Left ventricle myocardium superior (tissue), 1 donor: Measurements from ENCODE around the gene CEACAM6. TPM values are rescaled to one million over a fixed set of nuclear protein-coding genes. Genes with fewer than 3 reads are reported as not detected.
A peak's percentile ranks its signal among the peaks of the same experiment; 100 is the strongest.
"Not testable (repeated sequence)": the region's sequence is repeated elsewhere in the genome, so short reads cannot be mapped to it uniquely, and the experiment has no call there.

Source experiments
- ATAC-seq: fragments of 200-7000 bp; cut with Tn5 transposase; one replicate; pipeline ENCODE4 v1.9.1; 2020; ENCODE audit warnings: mild to moderate bottlenecking, moderate library complexity
- DNase-seq: peaks from one replicate; pipeline ENCODE4 v3.0.0-alpha.2; 2020
- intact Hi-C: fragments of 100-400 bp; cut with micrococcal nuclease; formaldehyde crosslinking; loops from one replicate; pipeline ENCODE4 v1.11.0; 2022
- total RNA-seq: library from RNA; stranded (reverse); fragmentation: NEBNext Ultra II Directional; extraction: Animal tissue kit (Norgen Biotek cat#: 25700); gene quantifications from one replicate; pipeline ENCODE4 v1.2.1, GENCODE V29; 2021
- donor health status: DM: no; HTN: yes; CAD: no; lungs with severe emphysema.

The CEACAM6 gene
- total RNA-seq, 1 donor from 2014 or later, result not detected

- intact Hi-C loops, result no loop called here
- DNase-seq (no peak), ATAC-seq (no peak)
These were observed 9.6 kb upstream of the CEACAM6 start for GRCh38 chr19:41745756-41746155.

GRCh38 chr19:41746593-41747227, 8.6 kb upstream of the CEACAM6 start:
- DNase-seq (no peak), ATAC-seq (peak; percentile 74)
- intact Hi-C loops, result no loop called here

- no peak for ATAC-seq
- intact Hi-C loops, result no loop called here
These were observed 7.3 kb upstream of the CEACAM6 start for GRCh38 chr19:41748012-41748411.

GRCh38 chr19:41750248-41751134, 4.8 kb upstream of the CEACAM6 start:
- peak; percentile 37 for ATAC-seq
- DNase-seq, intact Hi-C loops: not testable (repeated sequence)

More at GRCh38 chr19:41748012-41748411, 7.3 kb upstream of the CEACAM6 start:
- no peak for DNase-seq

DNA sequence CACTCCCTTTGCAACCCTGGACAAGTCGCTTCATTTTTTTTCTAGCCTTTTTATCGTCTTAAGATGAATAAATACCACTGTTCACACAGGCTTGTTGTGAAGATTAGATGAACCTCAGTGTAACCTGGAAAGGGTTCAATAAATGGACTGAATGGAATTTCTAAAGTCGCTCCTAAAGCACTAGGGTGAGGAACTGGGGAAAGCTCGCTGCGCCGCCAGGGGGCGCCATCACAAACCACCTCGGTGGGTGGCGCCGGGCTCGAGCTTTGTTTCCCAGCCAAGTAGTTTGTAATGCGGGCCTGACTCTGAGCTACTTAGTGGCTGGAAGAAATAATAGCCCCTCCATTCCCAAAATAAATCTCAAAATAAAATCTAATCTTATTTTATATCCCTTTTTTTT, 2.2 kb upstream of the CEACAM6 start:
- DNase-seq (peak; percentile 69), ATAC-seq (no peak)
- intact Hi-C loops, result no loop called here

DNA sequence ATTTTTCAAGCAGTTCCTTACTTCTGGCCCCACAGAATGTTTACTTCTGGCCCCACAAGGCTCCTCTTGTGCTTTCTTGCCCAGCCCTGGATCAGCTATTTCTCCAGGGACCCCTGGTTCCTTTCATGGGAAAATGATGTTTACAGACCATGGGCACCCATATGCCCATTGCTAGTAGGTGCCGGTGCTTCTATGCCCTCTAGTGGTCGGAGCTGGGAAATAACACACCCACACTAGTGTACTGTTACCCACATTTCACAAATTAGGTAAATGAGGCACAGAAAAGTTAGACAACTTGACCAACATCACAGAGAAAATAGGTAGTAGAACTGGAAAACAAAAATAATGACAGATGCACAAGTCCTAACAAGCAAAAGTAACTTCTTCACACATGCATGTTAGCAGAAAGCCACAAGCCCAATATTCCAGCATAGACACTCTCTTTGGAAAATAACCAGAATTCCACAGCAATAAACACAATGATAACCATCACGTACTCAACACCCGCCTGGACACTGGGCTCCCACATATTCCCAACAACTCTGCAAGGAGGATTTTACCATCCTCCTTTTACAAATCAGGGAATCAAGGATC, 1.3 kb upstream of the CEACAM6 start:
- intact Hi-C loops, result no loop called here
- DNase-seq, result no peak
- ATAC-seq, result peak; percentile 70

GRCh38 chr19:41758846-41759245, 3.5 kb downstream of the CEACAM6 start:
- DNase-seq (no peak), ATAC-seq (no peak)
- intact Hi-C loops, result no loop called here

GRCh38 chr19:41767115-41767514, 11.8 kb downstream of the CEACAM6 start:
- intact Hi-C loops, result no loop called here
- no peak for ATAC-seq
- no peak for DNase-seq

DNA sequence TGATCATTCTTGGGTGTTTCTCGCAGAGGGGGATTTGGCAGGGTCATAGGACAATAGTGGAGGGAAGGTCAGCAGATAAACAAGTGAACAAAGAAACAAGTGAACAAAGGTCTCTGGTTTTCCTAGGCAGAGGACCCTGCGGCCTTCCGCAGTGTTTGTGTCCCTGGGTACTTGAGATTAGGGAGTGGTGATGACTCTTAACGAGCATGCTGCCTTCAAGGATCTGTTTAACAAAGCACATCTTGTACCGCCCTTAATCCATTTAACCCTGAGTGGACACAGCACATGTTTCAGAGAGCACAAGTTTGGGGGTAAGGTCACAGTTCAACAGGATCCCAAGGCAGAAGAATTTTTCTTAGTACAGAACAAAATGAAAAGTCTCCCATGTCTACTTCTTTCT, 12.8 kb downstream of the CEACAM6 start:
- ATAC-seq, intact Hi-C loops: not testable (repeated sequence)

DNA sequence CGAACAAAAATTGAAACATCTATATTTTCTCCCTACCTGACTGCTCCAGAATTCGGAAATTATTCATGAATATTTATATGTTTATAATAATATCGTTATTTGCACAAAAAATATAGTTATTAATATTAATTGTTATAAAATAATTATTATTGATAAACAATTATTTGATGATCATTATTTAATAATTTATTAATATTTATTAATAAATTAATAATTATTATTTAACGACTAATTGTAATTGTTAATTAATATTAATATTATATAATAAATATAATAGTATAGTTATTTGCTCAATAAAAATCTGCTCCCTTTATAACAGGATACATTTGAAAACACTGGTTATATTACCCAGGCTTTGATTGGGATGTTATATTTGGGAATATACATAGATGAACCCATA, 14.3 kb downstream of the CEACAM6 start:
- intact Hi-C loops, result no loop called here
- no peak for DNase-seq
- no peak for ATAC-seq

More for the DNA sequence above, 12.8 kb downstream of the CEACAM6 start:
- DNase-seq, result not testable (repeated sequence)

DNA sequence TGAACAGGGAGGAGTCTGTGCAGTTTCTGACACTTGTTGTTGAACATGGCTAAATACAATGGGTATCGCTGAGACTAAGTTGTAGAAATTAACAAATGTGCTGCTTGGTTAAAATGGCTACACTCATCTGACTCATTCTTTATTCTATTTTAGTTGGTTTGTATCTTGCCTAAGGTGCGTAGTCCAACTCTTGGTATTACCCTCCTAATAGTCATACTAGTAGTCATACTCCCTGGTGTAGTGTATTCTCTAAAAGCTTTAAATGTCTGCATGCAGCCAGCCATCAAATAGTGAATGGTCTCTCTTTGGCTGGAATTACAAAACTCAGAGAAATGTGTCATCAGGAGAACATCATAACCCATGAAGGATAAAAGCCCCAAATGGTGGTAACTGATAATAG, 16.1 kb downstream of the CEACAM6 start:
- ATAC-seq (no peak), DNase-seq (no peak)
- intact Hi-C loops, result no loop called here

DNA sequence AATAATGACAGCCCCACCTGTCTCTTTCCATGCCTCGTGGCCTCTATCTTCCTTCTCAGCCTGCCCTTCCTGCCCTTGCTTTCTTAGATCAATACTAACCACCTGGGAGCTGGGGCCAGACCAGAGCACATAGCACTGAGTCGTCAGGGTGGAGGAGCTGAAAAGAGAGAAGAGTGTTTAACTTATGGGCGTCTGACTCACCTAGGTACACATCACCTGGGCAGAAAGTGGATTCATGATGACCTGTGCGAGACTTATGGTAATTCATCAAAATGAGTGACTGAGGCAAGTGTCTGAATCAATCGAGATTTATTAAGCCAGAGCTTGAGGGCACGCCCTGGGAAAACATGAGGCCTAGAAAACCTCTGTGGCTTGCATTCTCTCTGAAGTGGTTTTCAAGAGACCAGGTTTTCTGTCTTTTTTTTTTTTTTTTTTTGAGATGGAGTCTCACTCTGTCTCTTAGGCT, 19.2 kb downstream of the CEACAM6 start:
- intact Hi-C loops, result no loop called here
- DNase-seq, result no peak
- ATAC-seq, result no peak

DNA sequence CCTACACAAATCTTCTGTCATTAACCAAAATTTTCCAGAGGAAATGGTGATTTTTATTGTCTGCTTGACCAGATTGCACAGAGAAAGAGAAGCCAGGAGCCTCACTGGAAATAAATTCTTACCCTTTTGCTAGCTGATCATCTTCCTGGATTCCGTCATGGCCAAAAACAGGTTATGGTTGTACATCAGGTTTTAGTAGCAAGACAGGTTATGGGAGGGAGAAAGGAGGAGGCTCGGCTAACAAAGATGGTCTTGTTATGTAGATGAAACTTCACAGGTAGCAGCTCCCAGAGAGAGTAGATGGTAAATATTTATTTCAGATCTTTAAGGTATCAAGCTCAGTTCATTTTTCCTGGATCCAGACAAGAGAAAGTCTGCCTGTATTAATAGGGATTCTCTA, 21.4 kb downstream of the CEACAM6 start:
- ATAC-seq, result no peak
- no peak for DNase-seq
- intact Hi-C loops, result no loop called here

- intact Hi-C loops, result no loop called here
- ATAC-seq (no peak), DNase-seq (no peak)
These were observed 28.3 kb downstream of the CEACAM6 start for GRCh38 chr19:41783612-41784011.

DNA sequence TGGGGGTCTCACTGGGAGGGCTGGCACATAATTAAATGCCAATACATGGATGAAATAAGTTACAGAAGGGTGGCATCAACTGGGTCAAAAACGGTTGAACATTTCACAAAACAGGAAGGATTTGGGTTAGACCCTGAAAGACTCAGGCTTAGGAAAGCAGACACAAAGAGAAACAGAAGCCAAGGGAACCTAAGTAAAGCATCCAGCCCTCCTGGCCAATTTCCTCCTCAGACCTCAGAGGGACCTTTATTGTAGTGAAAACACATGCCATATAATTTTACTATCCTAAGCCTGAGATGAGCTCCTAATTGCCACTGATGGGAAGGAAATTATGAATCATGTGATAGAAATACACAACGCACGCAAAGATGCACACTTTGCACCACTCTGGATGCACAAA, 29.0 kb downstream of the CEACAM6 start:
- no peak for DNase-seq
- intact Hi-C loops, result no loop called here
- no peak for ATAC-seq

DNA sequence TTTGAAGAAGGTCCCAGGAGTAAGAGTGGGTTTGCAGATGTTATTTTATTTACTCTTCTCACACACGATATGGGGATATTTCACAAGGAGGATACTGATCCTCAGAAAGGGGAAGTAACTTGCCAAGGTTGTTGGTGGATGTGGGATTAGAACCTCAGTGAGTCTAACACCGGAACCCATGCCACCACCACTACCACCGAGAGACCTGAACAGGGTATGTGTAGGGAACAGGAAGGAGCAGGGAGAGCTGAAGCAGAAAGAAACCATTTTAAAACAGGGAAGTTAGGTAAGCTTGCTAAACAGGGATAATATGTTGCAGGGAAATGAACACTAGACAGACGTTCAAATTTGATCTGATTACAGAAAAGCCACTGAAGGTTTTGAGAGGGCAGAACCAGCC, 29.4 kb downstream of the CEACAM6 start:
- ATAC-seq (no peak), DNase-seq (no peak)
- intact Hi-C loops, result no loop called here

DNA sequence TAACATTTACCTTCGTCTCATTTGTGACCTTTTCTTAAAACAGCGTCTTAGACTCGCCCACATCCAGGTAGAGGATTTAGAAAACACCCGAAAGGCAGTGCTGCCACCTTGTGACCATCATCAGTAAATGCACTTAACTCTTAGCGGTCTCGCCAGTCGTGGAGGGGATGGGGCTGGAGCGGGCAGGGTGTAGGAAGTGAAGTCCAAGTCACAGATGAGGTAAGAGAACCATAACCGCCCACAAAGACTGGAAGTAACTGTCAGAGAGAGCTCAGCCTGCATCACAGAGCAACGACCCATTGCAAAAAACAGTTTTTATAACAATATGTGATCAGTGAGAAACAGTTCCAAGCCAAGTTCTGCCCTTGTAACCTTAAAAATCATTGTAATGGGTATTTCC, 30.3 kb downstream of the CEACAM6 start:
- DNase-seq, result no peak
- ATAC-seq, result peak; percentile 53
- intact Hi-C loops, result no loop called here

- intact Hi-C loops, result no loop called here
- ATAC-seq (no peak), DNase-seq (no peak)
These were observed 31.7 kb downstream of the CEACAM6 start for GRCh38 chr19:41787055-41787454.

DNA sequence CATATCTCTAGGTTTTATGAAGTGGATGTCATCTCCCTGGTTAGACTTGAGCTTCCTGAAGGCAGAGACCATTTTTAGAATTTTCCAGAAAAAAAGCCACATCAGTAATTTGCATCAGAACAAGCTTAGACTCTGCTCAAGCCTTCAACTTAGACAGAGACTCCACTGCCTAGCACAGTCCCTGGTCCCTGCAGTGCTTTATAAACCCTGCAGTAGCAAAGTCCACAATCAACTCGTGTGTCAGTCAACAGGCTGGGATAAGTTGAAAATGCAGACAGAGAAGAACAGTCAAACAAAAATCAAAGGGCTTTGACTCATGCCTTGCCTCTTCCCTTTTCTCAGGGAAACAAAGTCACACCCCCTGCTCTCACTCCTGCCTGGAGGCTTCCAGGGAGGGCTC, 33.2 kb downstream of the CEACAM6 start:
- DNase-seq, ATAC-seq, intact Hi-C loops: not testable (repeated sequence)

DNA sequence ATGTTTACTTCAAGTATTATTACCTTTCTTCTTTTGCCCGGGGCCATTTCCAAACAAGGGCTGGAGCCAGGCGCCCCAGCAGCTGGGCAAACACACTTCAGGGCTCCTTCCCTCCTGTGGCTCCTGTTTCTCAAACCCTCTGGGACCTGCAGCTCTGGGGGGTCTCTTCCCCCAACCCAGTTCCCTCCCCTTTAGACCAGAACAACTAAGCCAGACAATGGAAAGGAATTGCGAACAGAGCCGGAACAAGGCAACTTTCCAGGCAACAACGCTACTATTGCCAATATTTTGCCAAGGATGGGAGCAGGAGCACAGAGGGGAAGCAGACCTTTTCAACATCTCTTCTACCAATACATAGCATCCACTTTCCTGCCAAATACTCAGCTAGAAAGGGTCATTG, 33.7 kb downstream of the CEACAM6 start:
- DNase-seq, intact Hi-C loops, ATAC-seq: not testable (repeated sequence)
